ENCODE results near the gene ASS1.

ASS1 gene

DNA sequence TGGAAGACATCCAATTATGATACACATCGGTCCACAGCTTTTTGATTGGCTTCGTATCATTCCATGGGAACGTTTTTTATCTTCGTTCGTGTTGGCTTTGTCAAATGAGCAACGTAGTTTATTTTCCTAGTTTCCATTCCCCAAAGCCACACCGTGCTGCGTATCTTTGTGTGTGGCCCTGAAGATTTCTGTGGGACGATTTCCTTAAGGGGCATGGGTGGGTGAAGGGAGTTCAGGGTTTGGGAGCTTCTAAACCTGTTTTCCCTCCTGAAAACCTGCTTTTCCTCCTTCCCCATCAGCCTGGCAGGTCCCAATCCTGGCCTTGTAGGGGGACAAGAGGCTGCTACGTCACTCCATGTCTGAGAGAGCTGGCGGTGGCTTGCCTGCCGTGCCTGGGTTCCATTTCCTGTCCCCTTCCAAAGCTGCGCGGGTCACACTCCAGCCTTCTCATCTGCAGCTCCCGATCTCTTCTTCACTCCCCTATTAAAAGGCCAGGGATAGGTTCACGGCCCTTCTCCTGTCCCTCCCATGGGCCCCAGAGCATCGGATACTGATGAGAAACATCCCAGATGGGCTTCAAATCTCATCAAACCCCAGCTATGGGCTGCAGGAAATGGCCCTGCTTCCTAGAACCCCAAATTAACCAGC lies 23.5 kb upstream of the ASS1 start:
- Histone ChIP-seq H3K36me3 (ENCODE audit: insufficient read depth, low read length) (peaks cover 6% of the 10 kb centered on the region), H3K9ac (ENCODE audit: low read length) (no peak overlapping the region), H3K27me3 (ENCODE audit: control insufficient read depth in 1 of 2, insufficient read depth in 2 of 2, low read length in 2 of 2) (no peaks in the 10 kb centered on the region), H3K4me1 (ENCODE audit: insufficient read depth, low read length) (peaks cover 16% of the 10 kb centered on the region), H3K27ac (ENCODE audit: low read depth, low read length) (no peak overlapping the region), H3K4me3 (ENCODE audit: low read depth in 1 of 2, low read length in 2 of 2) (no peak overlapping the region), H3K9me3 (ENCODE audit: low read length) (no peaks in the 10 kb centered on the region)

DNA sequence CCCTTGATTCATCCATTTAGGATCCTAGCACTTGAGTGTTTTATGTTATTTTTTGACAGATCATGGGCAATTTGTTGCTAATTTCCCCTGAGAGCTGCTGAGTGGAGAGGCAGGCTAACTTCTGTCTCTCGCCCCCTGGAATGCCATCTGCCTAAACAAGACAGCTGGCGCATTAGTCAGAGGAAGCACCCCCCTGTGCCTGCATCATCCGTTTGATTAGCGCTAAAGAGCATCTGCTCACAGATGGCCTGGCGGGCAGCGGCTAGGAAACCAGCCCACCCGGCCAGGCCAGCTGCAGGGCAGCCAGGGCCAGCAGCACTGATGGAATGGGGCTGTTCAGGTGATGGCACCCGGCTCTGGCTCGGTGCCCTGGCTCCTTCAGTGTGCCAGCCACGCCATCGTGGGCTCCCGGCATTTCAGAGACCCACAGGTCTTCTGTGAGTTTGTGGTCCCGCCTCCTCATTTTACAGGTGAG lies 22.9 kb upstream of the ASS1 start:
- Histone ChIP-seq H3K27ac (ENCODE audit: low read depth, low read length) (peak overlapping the region; percentile 30), H3K4me1 (ENCODE audit: insufficient read depth, low read length) (peaks cover 16% of the 10 kb centered on the region), H3K9ac (ENCODE audit: low read length) (no peak overlapping the region), H3K9me3 (ENCODE audit: low read length) (no peaks in the 10 kb centered on the region), H3K36me3 (ENCODE audit: insufficient read depth, low read length) (peaks cover 6% of the 10 kb centered on the region), H3K4me3 (ENCODE audit: low read depth in 1 of 2, low read length in 2 of 2) (no peak overlapping the region), H3K27me3 (ENCODE audit: control insufficient read depth in 1 of 2, insufficient read depth in 2 of 2, low read length in 2 of 2) (no peaks in the 10 kb centered on the region)

DNA sequence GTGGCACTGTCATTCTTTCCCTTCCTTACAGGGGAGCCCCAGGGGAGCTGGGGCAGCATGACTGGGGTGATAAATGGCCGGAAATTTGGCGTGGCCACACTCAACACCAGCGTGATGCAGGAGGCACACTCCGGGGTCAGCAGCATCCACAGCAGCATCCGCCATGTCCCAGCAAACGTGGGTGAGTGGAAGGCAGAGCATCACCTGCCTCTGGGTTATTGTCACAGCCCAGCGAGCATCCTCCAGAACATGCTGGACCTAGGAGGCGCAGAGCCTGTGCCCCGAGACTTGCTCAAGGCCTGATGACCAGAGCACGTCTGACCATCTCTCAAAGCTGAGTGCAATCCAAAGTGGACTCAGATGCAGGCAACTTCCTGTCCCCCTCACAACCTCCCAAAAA lies 22.2 kb upstream of the ASS1 start:
- H3K4me1 ChIP-seq (ENCODE audit: insufficient read depth, low read length), result peaks cover 16% of the 10 kb centered on the region
- no peaks in the 10 kb centered on the region for H3K9me3 ChIP-seq (ENCODE audit: low read length)
- H3K9ac ChIP-seq (ENCODE audit: low read length), result no peak overlapping the region
- no peaks in the 10 kb centered on the region for H3K27me3 ChIP-seq (ENCODE audit: control insufficient read depth in 1 of 2, insufficient read depth in 2 of 2, low read length in 2 of 2)
- H3K27ac ChIP-seq (ENCODE audit: low read depth, low read length), result peak overlapping the region; percentile 30
- no peak overlapping the region for H3K4me3 ChIP-seq (ENCODE audit: low read depth in 1 of 2, low read length in 2 of 2)
- H3K36me3 ChIP-seq (ENCODE audit: insufficient read depth, low read length), result peaks cover 9% of the 10 kb centered on the region

DNA sequence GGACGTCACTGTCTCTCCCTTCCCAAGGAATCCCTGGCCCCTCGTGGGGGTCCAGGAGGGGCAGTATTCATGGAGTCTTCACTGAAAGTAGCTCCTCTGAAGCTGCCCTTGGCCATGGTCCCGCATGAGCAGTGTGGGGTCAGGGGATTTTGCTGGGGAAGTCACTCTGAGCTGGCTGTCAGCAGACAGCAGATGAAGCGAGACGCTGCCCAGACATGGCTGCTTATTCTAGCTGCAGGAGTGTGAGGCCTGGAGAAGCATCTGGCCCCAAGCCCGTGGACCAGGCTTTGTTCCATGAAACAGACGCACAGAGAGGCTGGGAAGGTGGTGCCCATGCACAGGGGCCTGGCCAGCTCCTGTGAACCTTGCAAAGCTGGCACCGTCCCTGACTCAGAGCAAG lies 21.5 kb upstream of the ASS1 start:
- Histone ChIP-seq H3K9ac (ENCODE audit: low read length) (no peak overlapping the region), H3K9me3 (ENCODE audit: low read length) (no peaks in the 10 kb centered on the region), H3K27me3 (ENCODE audit: control insufficient read depth in 1 of 2, insufficient read depth in 2 of 2, low read length in 2 of 2) (no peaks in the 10 kb centered on the region), H3K27ac (ENCODE audit: low read depth, low read length) (peak overlapping the region; percentile 41), H3K4me3 (ENCODE audit: low read depth in 1 of 2, low read length in 2 of 2) (no peak overlapping the region), H3K36me3 (ENCODE audit: insufficient read depth, low read length) (peaks cover 9% of the 10 kb centered on the region), H3K4me1 (ENCODE audit: insufficient read depth, low read length) (peaks cover 16% of the 10 kb centered on the region)

DNA sequence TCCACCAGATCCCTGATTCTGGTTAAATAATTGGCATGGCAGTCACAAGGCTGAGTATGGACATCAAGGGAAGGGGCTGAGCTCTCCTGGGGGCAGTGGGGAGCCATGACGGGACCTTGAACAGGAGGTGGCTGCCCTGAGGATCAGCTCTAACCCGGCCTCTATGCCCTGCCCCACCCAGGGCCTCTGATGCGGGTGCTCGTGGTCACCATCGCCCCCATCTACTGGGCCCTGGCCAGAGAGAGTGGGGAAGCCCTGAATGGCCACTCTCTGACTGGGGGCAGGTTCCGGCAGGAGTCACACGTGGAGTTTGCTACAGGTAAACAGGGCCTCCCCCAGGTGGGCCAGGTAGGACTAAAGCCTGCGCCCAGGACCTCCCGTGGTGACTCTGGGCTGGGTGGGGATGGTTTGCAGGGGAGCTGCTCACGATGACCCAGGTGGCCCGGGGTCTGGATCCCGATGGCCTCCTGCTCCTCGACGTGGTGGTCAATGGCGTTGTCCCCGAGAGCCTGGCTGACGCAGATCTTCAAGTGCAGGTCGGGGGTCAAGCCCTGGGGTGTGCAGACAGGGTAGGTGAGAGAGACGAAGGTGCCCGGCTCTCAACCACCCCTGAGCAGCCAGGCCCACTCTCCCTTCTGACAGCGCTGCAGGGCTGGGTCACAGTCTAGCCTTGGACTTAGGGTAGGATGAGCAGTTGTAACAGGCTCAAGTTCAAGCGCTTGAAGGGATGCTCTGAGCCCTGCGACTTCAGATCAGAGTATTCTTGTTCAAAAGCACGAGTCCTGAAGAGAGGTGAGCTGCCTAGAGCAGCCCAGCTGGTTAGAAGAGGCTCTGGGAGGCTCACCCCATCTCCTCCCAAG lies 19.9 kb upstream of the ASS1 start:
- H3K27ac ChIP-seq (ENCODE audit: low read depth, low read length), result no peak overlapping the region
- no peaks in the 10 kb centered on the region for H3K9me3 ChIP-seq (ENCODE audit: low read length)
- H3K36me3 ChIP-seq (ENCODE audit: insufficient read depth, low read length), result peaks cover 19% of the 10 kb centered on the region
- H3K9ac ChIP-seq (ENCODE audit: low read length), result no peak overlapping the region
- peaks cover 16% of the 10 kb centered on the region for H3K4me1 ChIP-seq (ENCODE audit: insufficient read depth, low read length)
- H3K4me3 ChIP-seq (ENCODE audit: low read depth in 1 of 2, low read length in 2 of 2), result no peak overlapping the region
- no peaks in the 10 kb centered on the region for H3K27me3 ChIP-seq (ENCODE audit: control insufficient read depth in 1 of 2, insufficient read depth in 2 of 2, low read length in 2 of 2)

DNA sequence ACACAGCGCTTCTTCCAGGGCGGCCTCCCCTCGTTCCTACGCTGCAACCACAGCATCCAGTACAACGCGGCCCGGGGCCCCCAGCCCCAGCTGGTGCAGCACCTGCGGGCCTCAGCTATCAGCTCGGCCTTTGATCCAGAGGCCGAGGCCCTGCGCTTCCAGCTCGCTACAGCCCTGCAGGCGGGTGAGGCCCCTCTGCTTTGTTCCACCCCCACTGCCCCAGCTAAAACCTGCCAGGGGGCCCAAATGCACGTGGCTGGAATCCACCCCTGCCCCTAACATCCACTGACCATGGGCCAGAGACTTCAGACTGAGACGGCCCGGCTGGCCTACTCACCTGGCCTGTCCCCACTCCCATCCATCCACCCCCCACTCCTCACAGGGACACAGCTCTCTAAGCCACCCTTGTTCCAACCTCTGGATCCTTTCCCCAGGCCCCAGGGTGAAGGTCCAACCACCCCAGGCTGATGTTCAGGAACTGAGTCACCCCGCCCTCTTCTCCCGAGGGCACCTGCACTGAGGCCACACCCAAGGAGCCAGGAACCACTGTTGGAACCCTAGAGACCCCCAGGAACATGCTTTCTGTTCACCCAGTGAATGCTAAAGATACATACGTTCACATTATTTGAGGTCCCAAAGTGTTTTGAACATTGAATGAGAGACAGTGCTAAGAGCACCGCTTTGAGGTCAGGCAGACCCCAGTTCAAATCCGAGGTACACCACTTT lies 18.9 kb upstream of the ASS1 start:
- H3K4me3 ChIP-seq (ENCODE audit: low read depth in 1 of 2, low read length in 2 of 2), result no peak overlapping the region
- H3K4me1 ChIP-seq (ENCODE audit: insufficient read depth, low read length), result peaks cover 16% of the 10 kb centered on the region
- peaks cover 28% of the 10 kb centered on the region for H3K36me3 ChIP-seq (ENCODE audit: insufficient read depth, low read length)
- no peak overlapping the region for H3K9ac ChIP-seq (ENCODE audit: low read length)
- H3K27ac ChIP-seq (ENCODE audit: low read depth, low read length), result no peak overlapping the region
- H3K9me3 ChIP-seq (ENCODE audit: low read length), result no peaks in the 10 kb centered on the region
- H3K27me3 ChIP-seq (ENCODE audit: control insufficient read depth in 1 of 2, insufficient read depth in 2 of 2, low read length in 2 of 2), result no peaks in the 10 kb centered on the region

DNA sequence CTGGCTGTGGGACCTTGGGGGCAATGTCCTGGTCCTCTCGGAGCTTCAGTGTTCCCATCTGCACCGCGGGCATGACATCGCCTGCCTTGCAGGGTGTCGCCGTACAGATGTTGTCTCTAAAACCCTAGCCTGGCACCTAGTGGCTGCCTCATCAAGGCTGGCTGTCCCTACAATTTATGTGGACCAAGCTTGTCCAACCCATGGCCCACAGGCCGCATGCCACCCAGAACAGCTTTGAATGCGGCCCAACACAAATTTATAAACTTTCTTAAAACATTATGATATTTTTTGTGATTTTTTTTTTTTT lies 18.3 kb upstream of the ASS1 start:
- Histone ChIP-seq H3K4me1 (ENCODE audit: insufficient read depth, low read length) (peaks cover 16% of the 10 kb centered on the region), H3K27ac (ENCODE audit: low read depth, low read length) (no peak overlapping the region), H3K9ac (ENCODE audit: low read length) (no peak overlapping the region), H3K9me3 (ENCODE audit: low read length) (no peaks in the 10 kb centered on the region), H3K4me3 (ENCODE audit: low read depth in 1 of 2, low read length in 2 of 2) (no peak overlapping the region), H3K27me3 (ENCODE audit: control insufficient read depth in 1 of 2, insufficient read depth in 2 of 2, low read length in 2 of 2) (no peaks in the 10 kb centered on the region), H3K36me3 (ENCODE audit: insufficient read depth, low read length) (peaks cover 30% of the 10 kb centered on the region)

DNA sequence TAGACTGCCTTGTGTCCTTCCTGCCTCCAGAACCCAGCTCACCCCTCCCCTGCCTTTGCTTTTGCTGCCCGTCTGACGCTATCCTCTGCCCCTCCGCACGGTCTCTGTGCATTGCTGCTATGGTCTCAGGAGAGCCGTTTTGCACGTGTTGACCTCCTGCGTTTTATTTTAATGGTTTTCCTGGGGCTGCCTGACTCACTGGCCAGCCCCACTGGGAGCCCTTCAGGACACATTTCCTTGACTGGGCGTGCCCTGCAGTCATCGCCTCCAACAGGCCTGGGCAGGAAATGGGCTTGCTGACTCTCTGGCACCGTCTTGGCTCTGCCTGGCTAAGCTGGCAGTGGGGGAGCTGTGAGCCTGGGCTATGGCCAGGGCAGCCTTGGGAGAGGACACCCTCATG lies 17.9 kb upstream of the ASS1 start:
- no peak overlapping the region for H3K27ac ChIP-seq (ENCODE audit: low read depth, low read length)
- H3K4me1 ChIP-seq (ENCODE audit: insufficient read depth, low read length), result peaks cover 13% of the 10 kb centered on the region
- peaks cover 30% of the 10 kb centered on the region for H3K36me3 ChIP-seq (ENCODE audit: insufficient read depth, low read length)
- H3K9ac ChIP-seq (ENCODE audit: low read length), result no peak overlapping the region
- H3K27me3 ChIP-seq (ENCODE audit: control insufficient read depth in 1 of 2, insufficient read depth in 2 of 2, low read length in 2 of 2), result no peaks in the 10 kb centered on the region
- H3K4me3 ChIP-seq (ENCODE audit: low read depth in 1 of 2, low read length in 2 of 2), result no peak overlapping the region
- no peaks in the 10 kb centered on the region for H3K9me3 ChIP-seq (ENCODE audit: low read length)

DNA sequence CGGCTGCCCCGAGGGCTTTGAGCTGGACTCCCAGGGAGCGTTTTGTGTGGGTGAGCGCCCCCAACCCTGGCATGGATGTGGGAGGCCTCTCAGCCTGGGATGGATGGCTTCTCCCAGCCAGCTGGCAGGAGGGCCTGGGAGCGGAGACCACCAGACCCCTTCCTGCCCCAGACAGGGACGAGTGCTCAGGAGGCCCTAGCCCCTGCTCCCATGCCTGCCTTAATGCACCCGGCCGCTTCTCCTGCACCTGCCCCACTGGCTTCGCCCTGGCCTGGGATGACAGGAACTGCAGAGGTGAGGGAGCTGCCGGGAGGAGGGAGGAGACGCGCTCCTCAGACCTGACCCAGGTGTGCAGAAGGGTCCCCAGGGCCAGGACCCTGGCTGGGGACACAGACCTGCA lies 17.4 kb upstream of the ASS1 start:
- H3K27ac ChIP-seq (ENCODE audit: low read depth, low read length), result no peak overlapping the region
- no peaks in the 10 kb centered on the region for H3K27me3 ChIP-seq (ENCODE audit: control insufficient read depth in 1 of 2, insufficient read depth in 2 of 2, low read length in 2 of 2)
- no peaks in the 10 kb centered on the region for H3K9me3 ChIP-seq (ENCODE audit: low read length)
- peaks cover 30% of the 10 kb centered on the region for H3K36me3 ChIP-seq (ENCODE audit: insufficient read depth, low read length)
- peaks cover 11% of the 10 kb centered on the region for H3K4me1 ChIP-seq (ENCODE audit: insufficient read depth, low read length)
- H3K4me3 ChIP-seq (ENCODE audit: low read depth in 1 of 2, low read length in 2 of 2), result no peak overlapping the region
- H3K9ac ChIP-seq (ENCODE audit: low read length), result no peak overlapping the region

DNA sequence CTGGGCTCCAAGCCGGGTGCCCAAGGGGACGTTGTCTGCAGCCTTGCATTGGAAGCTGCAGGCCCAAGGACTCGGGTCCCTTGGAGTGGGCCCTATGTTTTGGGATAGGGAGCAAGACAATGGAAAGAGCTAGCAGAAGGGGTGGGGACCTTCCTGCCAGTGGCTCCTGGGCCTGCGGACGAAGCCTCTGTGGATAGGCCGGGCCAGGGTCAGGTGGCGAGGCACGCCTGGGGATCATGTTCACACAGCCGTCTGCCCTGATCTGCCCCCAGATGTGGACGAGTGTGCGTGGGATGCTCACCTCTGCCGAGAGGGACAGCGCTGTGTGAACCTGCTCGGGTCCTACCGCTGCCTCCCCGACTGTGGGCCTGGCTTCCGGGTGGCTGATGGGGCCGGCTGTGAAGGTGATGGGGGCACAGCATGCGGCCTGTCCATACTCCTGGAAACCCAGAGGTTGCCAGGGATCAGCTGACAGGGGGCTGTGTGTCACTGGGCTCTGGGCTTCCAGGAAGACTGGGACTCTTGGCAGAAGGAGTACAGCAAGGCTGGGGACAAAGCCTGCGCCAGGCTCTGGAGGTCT lies 16.6 kb upstream of the ASS1 start:
- Histone ChIP-seq H3K9ac (ENCODE audit: low read length) (no peak overlapping the region), H3K9me3 (ENCODE audit: low read length) (no peaks in the 10 kb centered on the region), H3K27me3 (ENCODE audit: control insufficient read depth in 1 of 2, insufficient read depth in 2 of 2, low read length in 2 of 2) (no peaks in the 10 kb centered on the region), H3K4me3 (ENCODE audit: low read depth in 1 of 2, low read length in 2 of 2) (no peak overlapping the region), H3K36me3 (ENCODE audit: insufficient read depth, low read length) (peaks cover 30% of the 10 kb centered on the region), H3K27ac (ENCODE audit: low read depth, low read length) (no peak overlapping the region), H3K4me1 (ENCODE audit: insufficient read depth, low read length) (peaks cover 5% of the 10 kb centered on the region)

DNA sequence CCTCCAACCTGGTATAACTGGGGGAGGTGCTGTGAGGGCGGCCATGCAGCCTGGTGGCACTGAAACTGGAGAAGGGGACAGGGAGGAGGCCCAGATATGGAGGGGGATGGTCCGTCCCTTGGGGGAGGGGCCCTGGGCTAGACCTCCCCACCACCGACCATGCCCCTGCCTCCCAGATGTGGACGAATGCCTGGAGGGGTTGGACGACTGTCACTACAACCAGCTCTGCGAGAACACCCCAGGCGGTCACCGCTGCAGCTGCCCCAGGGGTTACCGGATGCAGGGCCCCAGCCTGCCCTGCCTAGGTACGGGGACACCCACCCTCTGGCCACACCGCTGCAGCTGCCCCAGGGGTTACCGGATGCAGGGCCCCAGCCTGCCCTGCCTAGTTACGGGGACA lies 15.4 kb upstream of the ASS1 start:
- Histone ChIP-seq H3K4me3 (ENCODE audit: low read depth in 1 of 2, low read length in 2 of 2) (no peak overlapping the region), H3K27ac (ENCODE audit: low read depth, low read length) (no peak overlapping the region), H3K9me3 (ENCODE audit: low read length) (no peaks in the 10 kb centered on the region), H3K27me3 (ENCODE audit: control insufficient read depth in 1 of 2, insufficient read depth in 2 of 2, low read length in 2 of 2) (peaks cover 0 to 7% of the 10 kb centered on the region in 2 donors), H3K9ac (ENCODE audit: low read length) (no peak overlapping the region), H3K4me1 (ENCODE audit: insufficient read depth, low read length) (no peaks in the 10 kb centered on the region), H3K36me3 (ENCODE audit: insufficient read depth, low read length) (peaks cover 30% of the 10 kb centered on the region)

Measured in muscle layer of colon (tissue), 2 donors.